SH-SY5Y (cell line): ENCODE data around the gene TEX19.

Experiments used
- GATA2 ChIP-seq: IDR thresholded peaks from 2 replicates; pipeline ENCODE4 v1.6.1; 2011; ENCODE audit warnings: mild to moderate bottlenecking, low read depth, low read length
- GATA3 ChIP-seq: IDR thresholded peaks from 2 replicates; pipeline ENCODE4 v1.6.1; 2011; ENCODE audit warnings: low read depth, mild to moderate bottlenecking, low read length, moderate library complexity

DNA sequence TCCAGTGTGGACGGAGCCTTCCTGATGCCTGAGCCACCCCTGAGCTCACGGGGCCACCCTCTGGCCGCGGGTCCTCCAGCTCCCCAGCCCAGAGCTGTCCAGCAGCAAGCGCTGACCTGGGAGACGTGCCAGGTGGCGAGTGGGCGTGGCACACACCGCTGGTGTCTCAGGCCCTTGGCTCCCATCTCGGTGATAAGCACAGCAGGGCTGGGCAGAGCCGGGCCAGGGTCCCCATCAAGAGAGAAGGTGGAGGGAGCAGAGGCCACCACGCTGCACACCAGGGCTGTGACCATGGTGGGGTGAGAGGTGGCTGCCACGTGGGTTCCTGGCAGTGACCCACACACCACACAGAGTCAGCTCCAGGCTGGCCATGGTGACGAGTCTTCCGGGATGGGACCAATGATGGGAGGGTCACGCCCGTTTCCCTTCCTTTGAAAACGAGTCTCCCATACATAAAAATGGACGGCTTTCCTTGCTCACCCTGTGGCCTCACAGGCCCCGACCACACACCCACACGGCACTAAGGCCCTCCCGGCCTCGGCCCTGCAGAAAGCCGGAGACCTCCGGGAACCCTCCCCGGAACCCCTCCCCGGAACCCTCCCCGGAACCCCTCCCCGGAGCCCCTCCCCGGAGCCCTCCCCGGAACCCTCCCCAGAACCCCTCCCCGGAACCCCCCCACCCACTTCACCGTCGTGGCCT lies 29.3 kb downstream of the TEX19 start:
- TF ChIP-seq GATA3, result no peak
- no peak for TF ChIP-seq GATA2
